Endothelial cell of umbilical vein (primary cell): ENCODE data around the gene TNFRSF4. TPM values are rescaled to one million over a fixed set of nuclear protein-coding genes. Genes with fewer than 3 reads are reported as not detected.

Experiments
- BruUV-seq: library from RNA; stranded (reverse); fragments of 400-500 nt; replicated peaks from 2 replicates; lab custom pipeline; 2021; lab: Mats Ljungman, UMichigan
- CTCF ChIA-PET: fragments of 300-600, 350-600 bp; sonication (Branson Sonifier 250); formaldehyde crosslinking; loops from one replicate; lab custom pipeline; 2021; ENCODE audit warnings: antibody characterized with exemption, inconsistent platforms; lab: Charles Lee
- POLR2A ChIA-PET: fragments of 300-600, 350-600 bp; sonication (Branson Sonifier 250); formaldehyde crosslinking; loops from one replicate; lab custom pipeline; 2021; ENCODE audit warnings: antibody characterized with exemption, inconsistent platforms; lab: Charles Lee
- DNase-seq: peaks from one replicate; pipeline ENCODE4 v3.0.0-alpha.2; 2011; ENCODE audit warnings: low read depth, low spot score
- FAIRE-seq: peaks from 2 replicates; lab custom pipeline; 2011; peaks lifted over from hg19 to GRCh38; lab: Jason Lieb, UNC
- H2AFZ ChIP-seq: 2 replicates; pipeline ENCODE4 v1.6.0; 2012; ENCODE audit warnings: low read depth, low read length, control low read depth, inconsistent platforms
- H3K27ac ChIP-seq: 2 replicates; pipeline ENCODE4 v1.5.1; 2011; ENCODE audit warnings: low read depth, mild to moderate bottlenecking, control low read depth, low read length, moderate library complexity; ENCODE audit not compliant: insufficient read depth
- H3K27me3 ChIP-seq, 2 experiments: 2 replicates each; pipeline versions ENCODE4 v1.6.0 to v1.6.1; 2011; ENCODE audit warnings: low read length in 2 of 2, mixed read lengths in 1 of 2; ENCODE audit not compliant: control insufficient read depth in 2 of 2, insufficient read depth in 2 of 2
- H3K36me3 ChIP-seq, 2 experiments: 2 replicates in 1 of 2; 3 replicates in 1 of 2; pipeline ENCODE4 v1.5.1; 2011; ENCODE audit warnings: low read length in 2 of 2, mild to moderate bottlenecking in 1 of 2, moderate library complexity in 1 of 2; ENCODE audit not compliant: control insufficient read depth in 2 of 2, insufficient read depth in 2 of 2; ENCODE audit errors: extremely low read depth in 1 of 2
- H3K4me1 ChIP-seq: 3 replicates; pipeline ENCODE4 v1.5.1; 2011; ENCODE audit warnings: mild to moderate bottlenecking, low read length; ENCODE audit not compliant: control insufficient read depth, insufficient read depth; ENCODE audit errors: extremely low read depth
- H3K4me2 ChIP-seq: 2 replicates; pipeline ENCODE4 v1.6.1; 2011; ENCODE audit warnings: low read length, control low read depth, mixed read lengths; ENCODE audit not compliant: insufficient read depth
- H3K4me3 ChIP-seq, 3 experiments: fragments of 200-600 bp in 1 of 3; sonication (generic), shearing (Covaris generic) in 1 of 3; replicated peaks in 1 of 3; 2 replicates each; pipeline ENCODE4 v1.5.1; 2011 to 2016; ENCODE audit warnings: control low read depth in 3 of 3, low read length in 3 of 3, mild to moderate bottlenecking in 2 of 3, inconsistent platforms in 1 of 3, low read depth in 1 of 3, moderate library complexity in 1 of 3; ENCODE audit not compliant: insufficient read depth in 1 of 3
- H3K79me2 ChIP-seq: 2 replicates; pipeline ENCODE4 v1.6.0; 2012; ENCODE audit warnings: low read length, inconsistent platforms; ENCODE audit not compliant: control insufficient read depth, insufficient read depth
- H3K9ac ChIP-seq: replicated peaks from 2 replicates; pipeline ENCODE3; 2011; ENCODE audit warnings: low read length, control low read depth; ENCODE audit not compliant: insufficient read depth; ENCODE audit errors: extremely low read depth
- H3K9me1 ChIP-seq: replicated peaks from 3 replicates; pipeline ENCODE4 v1.6.0; 2011; ENCODE audit warnings: mild to moderate bottlenecking, low read length; ENCODE audit not compliant: control insufficient read depth, insufficient read depth; ENCODE audit errors: extremely low read depth
- H3K9me3 ChIP-seq: replicated peaks from 2 replicates; pipeline ENCODE4 v1.5.1; 2012; ENCODE audit warnings: low read length, inconsistent platforms; ENCODE audit not compliant: control insufficient read depth, insufficient read depth
- H4K20me1 ChIP-seq: replicated peaks from 2 replicates; pipeline ENCODE3; 2011; ENCODE audit warnings: mild to moderate bottlenecking, low read length; ENCODE audit not compliant: control insufficient read depth, insufficient read depth; ENCODE audit errors: extremely low read depth
- EZH2 ChIP-seq: IDR thresholded peaks from 2 replicates; pipeline ENCODE4 v1.6.1; 2012; ENCODE audit warnings: borderline replicate concordance, low read depth, mild to moderate bottlenecking, moderate library complexity, low read length, inconsistent platforms; ENCODE audit not compliant: severe bottlenecking
- FOS ChIP-seq: IDR thresholded peaks from 2 replicates; pipeline ENCODE4 v1.6.1; 2011; ENCODE audit warnings: mild to moderate bottlenecking, low read length, moderate library complexity, borderline replicate concordance; ENCODE audit not compliant: insufficient read depth
- GATA2 ChIP-seq: IDR thresholded peaks from 2 replicates; pipeline ENCODE4 v1.7.0; 2011; ENCODE audit warnings: low read depth, mild to moderate bottlenecking, moderate library complexity, mixed read lengths, low read length; ENCODE audit not compliant: insufficient read length, insufficient read depth
- JUN ChIP-seq: IDR thresholded peaks from 2 replicates; pipeline ENCODE4 v1.6.1; 2011; ENCODE audit warnings: borderline replicate concordance, low read depth; ENCODE audit not compliant: insufficient read length, insufficient read depth
- MYC ChIP-seq: IDR thresholded peaks from one replicate; pipeline ENCODE4 v1.6.1; 2011; ENCODE audit warnings: mild to moderate bottlenecking, low read depth, low read length
- POLR2A ChIP-seq: IDR thresholded peaks from 2 replicates; pipeline ENCODE4 v1.6.1; 2012; ENCODE audit warnings: low read depth, mild to moderate bottlenecking, control low read depth, low read length
- POLR2AphosphoS5 ChIP-seq: IDR thresholded peaks from 2 replicates; pipeline ENCODE4 v1.6.1; 2012; ENCODE audit warnings: low read depth, mild to moderate bottlenecking, control low read depth, low read length, moderate library complexity; ENCODE audit not compliant: insufficient read depth
- dilution Hi-C: fragments of 300-500 bp; cut with MboI; formaldehyde crosslinking; loops from one replicate; pipeline ENCODE4 v1.15.0; 2019; ENCODE audit warnings: low sequenced_read_pairs; ENCODE audit not compliant: extremely low pct_ligation_motif_present
- intact Hi-C: fragments of 100-400 bp; cut with micrococcal nuclease; formaldehyde crosslinking; loops from one replicate; pipeline ENCODE4 v1.10.0; 2022
- polyA plus RNA-seq, 4 experiments: library from polyadenylated mRNA; depleted of rRNA in 3 of 4; stranded (reverse) in 3 of 4; unstranded in 1 of 4; fragments of >200 nt; gene quantifications; 2 replicates each; pipeline versions ENCODE4 v1.2.1 to v1.2.3, GENCODE V29; 2011 to 2012; ENCODE audit warnings: missing spikeins in 1 of 4
- total RNA-seq: library from RNA; stranded (reverse); gene quantifications from 2 replicates; pipeline ENCODE4 v1.2.3, GENCODE V29; 2021
- TF ChIP-seq, protein P1 (sequence below), 2 donors: IDR thresholded peaks; 1 replicate in 1 of 2; 2 replicates in 1 of 2; pipeline ENCODE4 v1.5.1; 2011; ENCODE audit warnings: low read length in 2 of 2, mild to moderate bottlenecking in 2 of 2, moderate library complexity in 2 of 2, control low read depth in 1 of 2, inconsistent platforms in 1 of 2, low read depth in 1 of 2; ENCODE audit not compliant: insufficient read depth in 1 of 2; ENCODE audit errors: extremely low read depth in 1 of 2
- TF ChIP-seq, protein P2 (sequence below): IDR thresholded peaks from 2 replicates; pipeline ENCODE4 v1.6.1; 2011; ENCODE audit not compliant: insufficient read depth, insufficient read length

The TNFRSF4 gene
- total and polyA plus RNA-seq, 2 donors (not counting 3 experiments of a cell fraction or from before 2014, with no cell fraction given) = 0.55 to 1.5 TPM

DNA sequence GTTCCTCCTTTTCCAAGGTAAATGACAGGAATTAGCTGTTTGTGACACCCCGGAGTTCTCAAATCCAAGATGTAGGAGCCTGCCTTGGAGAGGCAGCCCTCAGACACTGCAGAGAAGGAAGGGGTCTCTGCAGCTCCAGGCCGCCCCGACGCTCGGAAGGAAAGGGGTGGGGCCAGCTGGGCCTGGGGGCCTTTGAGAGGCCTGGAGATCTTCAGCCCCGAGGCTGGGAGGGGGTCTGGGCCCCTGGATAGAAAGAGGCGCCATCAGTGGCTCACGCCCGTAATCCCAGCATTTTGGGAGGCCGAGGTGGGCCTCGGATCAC is 6.4 kb downstream of the TNFRSF4 start:
- intact Hi-C loops = no loop called here
- H3K79me2 ChIP-seq = no peaks in the 10 kb centered on the region
- no peaks in the 10 kb centered on the region for H3K36me3 ChIP-seq
- H3K4me2 ChIP-seq = no peak overlapping the region
- ChIA-PET POLR2A (no interaction called here), CTCF (interaction anchor here (1.1 to 1.5 kb wide), 2 partner anchors 46 to 85 kb away, joined by 3 to 10 read pairs; no protein-coding TSS in a partner anchor)
- TF ChIP-seq EZH2 = no peak
- no peak for TF ChIP-seq POLR2AphosphoS5
- H3K27ac ChIP-seq = no peak overlapping the region
- H4K20me1 ChIP-seq = no peaks in the 10 kb centered on the region
- no peak overlapping the region for H3K9ac ChIP-seq
- dilution Hi-C loops = no loop called here
- no peaks in the 10 kb centered on the region for H3K4me1 ChIP-seq
- no peak overlapping the region for H2AFZ ChIP-seq
- FAIRE-seq = no peak
- H3K27me3 ChIP-seq = peaks cover 3 to 15% of the 10 kb centered on the region in 2 experiments
- H3K9me3 ChIP-seq = no peaks in the 10 kb centered on the region
- no peaks in the 10 kb centered on the region for H3K9me1 ChIP-seq
- DNase-seq = no peak
- no TSS peak for BruUV-seq
- no peak overlapping the region for H3K4me3 ChIP-seq

DNA sequence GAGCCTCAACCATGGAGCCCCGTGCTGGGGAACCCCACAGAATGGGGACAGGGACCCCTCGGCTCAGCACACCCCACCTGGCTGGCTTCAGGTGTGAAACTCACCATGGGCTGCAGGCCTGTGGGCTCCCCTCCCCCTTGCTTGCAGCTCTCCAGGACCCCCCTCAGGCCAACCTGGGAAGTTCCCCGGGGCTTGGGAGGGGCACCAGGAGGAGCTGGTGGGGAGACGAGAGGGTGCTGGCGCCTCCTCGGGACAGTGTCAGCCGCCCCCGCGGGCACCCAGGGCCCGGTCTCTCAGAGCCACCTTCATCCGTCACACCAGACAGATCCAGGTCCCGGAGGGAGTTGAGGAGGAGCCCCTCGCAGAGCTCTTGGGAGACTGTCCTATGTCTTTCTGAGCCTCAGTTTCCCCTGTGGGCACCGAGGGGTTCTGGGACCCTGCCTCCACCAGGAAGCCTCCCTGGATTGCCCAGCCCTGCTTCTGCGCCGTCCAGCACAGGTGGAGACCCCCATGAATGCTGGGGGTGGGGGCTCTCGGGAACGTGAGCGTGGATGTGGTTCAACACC is 6.9 kb downstream of the TNFRSF4 start:
- no peak for FAIRE-seq
- no peaks in the 10 kb centered on the region for H3K9me3 ChIP-seq
- no peaks in the 10 kb centered on the region for H4K20me1 ChIP-seq
- no peak overlapping the region for H2AFZ ChIP-seq
- dilution Hi-C loops (no loop called here), intact Hi-C loops (no loop called here)
- no peak overlapping the region for H3K4me3 ChIP-seq
- no peak overlapping the region for H3K27ac ChIP-seq
- H3K27me3 ChIP-seq = peaks cover 3 to 15% of the 10 kb centered on the region in 2 experiments
- ChIA-PET POLR2A (no interaction called here), CTCF (interaction anchor here (1.1 to 1.5 kb wide), 2 partner anchors 46 to 84 kb away, joined by 3 to 10 read pairs; no protein-coding TSS in a partner anchor)
- DNase-seq = no peak
- H3K4me2 ChIP-seq = no peak overlapping the region
- BruUV-seq = no TSS peak
- H3K36me3 ChIP-seq = no peaks in the 10 kb centered on the region
- no peaks in the 10 kb centered on the region for H3K4me1 ChIP-seq
- no peak for TF ChIP-seq POLR2AphosphoS5
- TF ChIP-seq, protein P1, sequence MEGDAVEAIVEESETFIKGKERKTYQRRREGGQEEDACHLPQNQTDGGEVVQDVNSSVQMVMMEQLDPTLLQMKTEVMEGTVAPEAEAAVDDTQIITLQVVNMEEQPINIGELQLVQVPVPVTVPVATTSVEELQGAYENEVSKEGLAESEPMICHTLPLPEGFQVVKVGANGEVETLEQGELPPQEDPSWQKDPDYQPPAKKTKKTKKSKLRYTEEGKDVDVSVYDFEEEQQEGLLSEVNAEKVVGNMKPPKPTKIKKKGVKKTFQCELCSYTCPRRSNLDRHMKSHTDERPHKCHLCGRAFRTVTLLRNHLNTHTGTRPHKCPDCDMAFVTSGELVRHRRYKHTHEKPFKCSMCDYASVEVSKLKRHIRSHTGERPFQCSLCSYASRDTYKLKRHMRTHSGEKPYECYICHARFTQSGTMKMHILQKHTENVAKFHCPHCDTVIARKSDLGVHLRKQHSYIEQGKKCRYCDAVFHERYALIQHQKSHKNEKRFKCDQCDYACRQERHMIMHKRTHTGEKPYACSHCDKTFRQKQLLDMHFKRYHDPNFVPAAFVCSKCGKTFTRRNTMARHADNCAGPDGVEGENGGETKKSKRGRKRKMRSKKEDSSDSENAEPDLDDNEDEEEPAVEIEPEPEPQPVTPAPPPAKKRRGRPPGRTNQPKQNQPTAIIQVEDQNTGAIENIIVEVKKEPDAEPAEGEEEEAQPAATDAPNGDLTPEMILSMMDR (IDR thresholded peaks at IDR 0.05; ENCODE audit: extremely low read depth in 1 of 2, insufficient read depth in 1 of 2, low read depth in 1 of 2, low read length in 2 of 2) = no peak
- no peak for TF ChIP-seq GATA2
- TF ChIP-seq, protein P2, sequence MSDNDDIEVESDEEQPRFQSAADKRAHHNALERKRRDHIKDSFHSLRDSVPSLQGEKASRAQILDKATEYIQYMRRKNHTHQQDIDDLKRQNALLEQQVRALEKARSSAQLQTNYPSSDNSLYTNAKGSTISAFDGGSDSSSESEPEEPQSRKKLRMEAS = no peak
- no peak for TF ChIP-seq JUN
- no peak for TF ChIP-seq FOS
- no peak for TF ChIP-seq EZH2
- no peak for TF ChIP-seq POLR2A
- no peak for TF ChIP-seq MYC
- H3K79me2 ChIP-seq = no peaks in the 10 kb centered on the region
- H3K9ac ChIP-seq = no peak overlapping the region
- H3K9me1 ChIP-seq = no peaks in the 10 kb centered on the region
